H9 (cell line): ENCODE measurements around the gene MED8. TPM values are rescaled to one million over a fixed set of nuclear protein-coding genes. Genes with fewer than 3 reads are reported as not detected.

ENCODE experiments used
- DNase-seq: peaks from one replicate; pipeline ENCODE4 v3.0.0-alpha.2; 2017
- H2AFZ ChIP-seq: one replicate; pipeline ENCODE4 v1.6.1; 2013; ENCODE audit warnings: mild to moderate bottlenecking, low read length, control low read depth, moderate library complexity
- H2AK5ac ChIP-seq: 2 replicates; pipeline ENCODE4 v1.6.1; 2013; ENCODE audit warnings: low read length, control low read depth, mixed read lengths; ENCODE audit not compliant: insufficient read length
- H2BK120ac ChIP-seq: one replicate; pipeline ENCODE4 v1.6.1; 2013; ENCODE audit warnings: low read depth, mild to moderate bottlenecking, low read length, control low read depth, inconsistent platforms; ENCODE audit not compliant: poor library complexity, severe bottlenecking
- H2BK12ac ChIP-seq: 2 replicates; pipeline ENCODE4 v1.6.1; 2013; ENCODE audit warnings: low read length, control low read depth, mixed read lengths, low read depth; ENCODE audit not compliant: insufficient read length
- H2BK15ac ChIP-seq: 2 replicates; pipeline ENCODE4 v1.6.1; 2013; ENCODE audit warnings: low read depth, low read length, control low read depth
- H2BK20ac ChIP-seq: one replicate; pipeline ENCODE4 v1.6.1; 2013; ENCODE audit warnings: low read depth, mild to moderate bottlenecking, low read length, control low read depth, inconsistent platforms; ENCODE audit not compliant: poor library complexity, severe bottlenecking
- H2BK5ac ChIP-seq: 2 replicates; pipeline ENCODE4 v1.6.1; 2013; ENCODE audit warnings: low read length, control low read depth, mixed read lengths; ENCODE audit not compliant: insufficient read length
- H3K14ac ChIP-seq: 2 replicates; pipeline ENCODE4 v1.6.1; 2013; ENCODE audit warnings: low read length, control low read depth; ENCODE audit not compliant: insufficient read depth
- H3K18ac ChIP-seq: 2 replicates; pipeline ENCODE4 v1.6.1; 2013; ENCODE audit warnings: low read depth, mild to moderate bottlenecking, mixed read lengths, low read length, control low read depth; ENCODE audit not compliant: insufficient read length
- H3K23ac ChIP-seq: 2 replicates; pipeline ENCODE4 v1.6.1; 2013; ENCODE audit warnings: low read length, control low read depth, mixed read lengths, low read depth; ENCODE audit not compliant: insufficient read length
- H3K23me2 ChIP-seq: 2 replicates; pipeline ENCODE4 v1.6.1; 2013; ENCODE audit warnings: low read depth, mild to moderate bottlenecking, mixed read lengths, low read length, control low read depth; ENCODE audit not compliant: insufficient read length, poor library complexity, severe bottlenecking
- H3K27ac ChIP-seq: 2 replicates; pipeline ENCODE4 v1.5.1; 2013; ENCODE audit warnings: low read length, control low read depth, mixed read lengths, low read depth; ENCODE audit not compliant: insufficient read length
- H3K27me3 ChIP-seq: 2 replicates; pipeline ENCODE4 v1.6.1; 2013; ENCODE audit warnings: low read length, control low read depth, inconsistent platforms; ENCODE audit not compliant: insufficient read depth
- H3K4ac ChIP-seq: 2 replicates; pipeline ENCODE4 v1.6.1; 2013; ENCODE audit warnings: low read depth, mild to moderate bottlenecking, control low read depth, inconsistent platforms, low read length, moderate library complexity
- H3K4me1 ChIP-seq: 2 replicates; pipeline ENCODE4 v1.6.1; 2013; ENCODE audit warnings: low read length, control low read depth, inconsistent platforms; ENCODE audit not compliant: insufficient read depth
- H3K4me2 ChIP-seq: 2 replicates; pipeline ENCODE4 v1.6.1; 2013; ENCODE audit warnings: low read length, control low read depth, mixed read lengths; ENCODE audit not compliant: insufficient read length, insufficient read depth
- H3K56ac ChIP-seq: 2 replicates; pipeline ENCODE4 v1.6.1; 2013; ENCODE audit warnings: low read depth, mild to moderate bottlenecking, mixed read lengths, low read length, control low read depth; ENCODE audit not compliant: insufficient read length
- H3K79me1 ChIP-seq: 2 replicates; pipeline ENCODE4 v1.6.1; 2013; ENCODE audit warnings: low read depth, mild to moderate bottlenecking, moderate library complexity, low read length, control low read depth, inconsistent platforms; ENCODE audit not compliant: insufficient read depth, poor library complexity, severe bottlenecking
- H3K79me2 ChIP-seq: 2 replicates; pipeline ENCODE4 v1.6.1; 2013; ENCODE audit warnings: low read length, control low read depth, inconsistent platforms; ENCODE audit not compliant: insufficient read depth
- H3K9ac ChIP-seq: 2 replicates; pipeline ENCODE4 v1.6.1; 2013; ENCODE audit warnings: low read length, control low read depth, mixed read lengths; ENCODE audit not compliant: insufficient read length; ENCODE audit errors: extremely low read depth
- H3K9me3 ChIP-seq: one replicate; pipeline ENCODE4 v1.6.1; 2013; ENCODE audit warnings: low read depth, low read length, inconsistent platforms; ENCODE audit not compliant: control insufficient read depth
- H3T11ph ChIP-seq: one replicate; pipeline ENCODE4 v1.6.1; 2013; ENCODE audit warnings: mild to moderate bottlenecking, low read length, control low read depth, inconsistent platforms
- H4K20me1 ChIP-seq: one replicate; pipeline ENCODE4 v1.6.1; 2013; ENCODE audit not compliant: control insufficient read depth, insufficient read length, insufficient read depth
- H4K5ac ChIP-seq: 2 replicates; pipeline ENCODE4 v1.6.1; 2013; ENCODE audit warnings: low read depth, mild to moderate bottlenecking, mixed read lengths, low read length, control low read depth; ENCODE audit not compliant: insufficient read length
- H4K8ac ChIP-seq: replicated peaks from 2 replicates; pipeline ENCODE4 v1.6.1; 2013; ENCODE audit warnings: low read length, control low read depth, mixed read lengths, low read depth; ENCODE audit not compliant: insufficient read length
- H4K91ac ChIP-seq: 2 replicates; pipeline ENCODE4 v1.6.1; 2013; ENCODE audit warnings: low read depth, mild to moderate bottlenecking, moderate library complexity, mixed read lengths, low read length, control low read depth; ENCODE audit not compliant: insufficient read length
- H3K27ac Mint-ChIP-seq, 3 experiments: 2 replicates in 2 of 3; 3 replicates in 1 of 3; pipeline ENCODE4 v1.8.0; 2020 to 2021; ENCODE audit warnings: mixed read lengths in 3 of 3, mild to moderate bottlenecking in 1 of 3, moderate library complexity in 1 of 3
- H3K27me3 Mint-ChIP-seq: 2 replicates; pipeline ENCODE4 v1.8.0; 2021; ENCODE audit warnings: low read depth, mild to moderate bottlenecking, moderate library complexity, mixed read lengths
- H3K36me3 Mint-ChIP-seq, 3 experiments: 2 replicates in 2 of 3; 3 replicates in 1 of 3; pipeline ENCODE4 v1.8.0; 2020 to 2021; ENCODE audit warnings: low read depth in 3 of 3, mixed read lengths in 3 of 3; ENCODE audit not compliant: insufficient read depth in 1 of 3
- H3K4me1 Mint-ChIP-seq, 2 experiments: 2 replicates each; pipeline ENCODE4 v1.8.0; 2020; ENCODE audit warnings: mixed read lengths in 2 of 2
- H3K4me3 Mint-ChIP-seq, 2 experiments: 2 replicates in 1 of 2; 3 replicates in 1 of 2; pipeline ENCODE4 v1.8.0; 2020 to 2021; ENCODE audit warnings: mild to moderate bottlenecking in 2 of 2, mixed read lengths in 2 of 2, moderate library complexity in 1 of 2
- H3K9me3 Mint-ChIP-seq, 2 experiments: 2 replicates in 1 of 2; 3 replicates in 1 of 2; pipeline ENCODE4 v1.8.0; 2020; ENCODE audit warnings: mild to moderate bottlenecking in 2 of 2, mixed read lengths in 2 of 2, moderate library complexity in 1 of 2
- CTCF ChIP-seq: fragments of 200-600 bp; sonication (generic); conservative IDR thresholded peaks from 3 replicates; pipeline ENCODE4 v1.8.0; 2021; ENCODE audit warnings: antibody characterized with exemption, mild to moderate bottlenecking
- WGBS: extraction: QIAGEN DNeasy Blood & Tissue Kit; methylation state at CpG from one replicate; pipeline ENCODE4 v1.1.7; 2013; ENCODE audit warnings: missing lambda C conversion rate, low lambda C conversion rate, mixed read lengths; ENCODE audit not compliant: insufficient read length; ENCODE audit errors: extremely low coverage; 5-methylcytosine and 5-hydroxymethylcytosine counted together
- total RNA-seq: library from RNA; stranded (reverse); gene quantifications from 2 replicates; pipeline ENCODE4 v1.2.1, GENCODE V29; 2021

MED8 gene
- total RNA-seq, 1 experiment from 2014 or later, result 23.0 TPM

GRCh38 chr1:43426221-43426620, 36.6 kb upstream of the MED8 start:
- Histone ChIP-seq H3K4ac (no peak overlapping the region), H4K91ac (no peak overlapping the region), H2BK120ac (no peak overlapping the region), H3K23me2 (no peaks in the 10 kb centered on the region), H3K14ac (no peak overlapping the region), H3K79me2 (no peaks in the 10 kb centered on the region), H2BK5ac (no peak overlapping the region), H2AFZ (no peak overlapping the region), H4K5ac (no peak overlapping the region), H3K18ac (no peak overlapping the region), H3K9ac (no peak overlapping the region), H3K4me1 (no peaks in the 10 kb centered on the region; the same call in 1 of the 2 replicates), H2AK5ac (no peak overlapping the region), H2BK20ac (no peak overlapping the region), H2BK12ac (no peak overlapping the region), H3K23ac (no peak overlapping the region), H3K27me3 (no peaks in the 10 kb centered on the region), H4K8ac (no peak overlapping the region), H3K79me1 (no peaks in the 10 kb centered on the region), H3T11ph (no peak overlapping the region), H4K20me1 (no peaks in the 10 kb centered on the region), H3K4me2 (no peak overlapping the region), H3K27ac (no peak overlapping the region), H3K56ac (no peak overlapping the region), H3K9me3 (no peaks in the 10 kb centered on the region), H2BK15ac (no peak overlapping the region)
- no peak for DNase-seq
- H3K4me1 Mint-ChIP-seq, result peaks cover 9 to 10% of the 10 kb centered on the region in 2 experiments
- TF ChIP-seq CTCF, result no peak
- H3K27me3 Mint-ChIP-seq, result no peaks in the 10 kb centered on the region
- no peaks in the 10 kb centered on the region for H3K9me3 Mint-ChIP-seq
- H3K36me3 Mint-ChIP-seq, result peaks cover 18 to 78% (median 68%) of the 10 kb centered on the region in 3 experiments; a peak in 6 of 7 replicates
- WGBS, result no CpG with 5 or more reads among the region's 11 CpGs
- no peak overlapping the region for H3K27ac Mint-ChIP-seq
- H3K4me3 Mint-ChIP-seq, result no peak overlapping the region
